Lower lobe of right lung (tissue), 2 donors: ENCODE results near the gene SEMA6D. TPM values are rescaled to one million over a fixed set of nuclear protein-coding genes. Genes with fewer than 3 reads are reported as not detected.

Experiments
- ATAC-seq, 2 donors: fragments of 200-7000 bp; cut with Tn5 transposase; one replicate each; pipeline ENCODE4 v1.9.1; 2020 to 2022; ENCODE audit warnings: mild to moderate bottlenecking in 2 of 2, moderate library complexity in 2 of 2
- DNase-seq: peaks from one replicate; pipeline ENCODE4 v3.0.0-alpha.2; 2020
- H3K27ac ChIP-seq: fragments of 200-600 bp; one replicate; pipeline ENCODE4 v1.8.0; 2022
- H3K27me3 ChIP-seq: fragments of 200-600 bp; one replicate; pipeline ENCODE4 v1.8.0; 2022; ENCODE audit warnings: low read depth
- H3K36me3 ChIP-seq: fragments of 200-600 bp; one replicate; pipeline ENCODE4 v1.8.0; 2022; ENCODE audit warnings: mild to moderate bottlenecking
- H3K4me1 ChIP-seq: fragments of 200-600 bp; one replicate; pipeline ENCODE4 v1.8.0; 2022
- H3K4me3 ChIP-seq: fragments of 200-600 bp; one replicate; pipeline ENCODE4 v1.8.0; 2022; ENCODE audit warnings: mild to moderate bottlenecking
- H3K9me3 ChIP-seq: fragments of 200-600 bp; one replicate; pipeline ENCODE4 v1.8.0; 2022
- CTCF ChIP-seq: fragments of 200-600 bp; IDR thresholded peaks from one replicate; pipeline ENCODE4 v1.8.0; 2022; ENCODE audit warnings: antibody characterized with exemption, mild to moderate bottlenecking
- intact Hi-C: fragments of 100-400 bp; cut with DNase I; formaldehyde crosslinking; loops from one replicate; pipeline ENCODE4 v1.11.0; 2022
- long read RNA-seq: library from polyadenylated mRNA; unstranded; transcript quantifications from one replicate; pipeline ENCODE4 v2.0.0, GENCODE V29; 2021
- total RNA-seq: library from RNA; stranded (reverse); fragmentation: NEBNext Ultra II Directional; extraction: Animal tissue kit (Norgen Biotek cat#: 25700); gene quantifications from one replicate; pipeline ENCODE4 v1.2.1, GENCODE V29; 2021
- donor health status: DM: no; HTN: yes; CAD: no; lungs with severe emphysema.

SEMA6D gene
- total RNA-seq, result 10.2 TPM
- long read RNA-seq, partial matches to known transcripts, result 2 of 4 reads
- long read RNA-seq, other reads (novel, unspliced or antisense), result 1 of 4 reads

- no peaks in the 10 kb centered on the region for H3K4me1 ChIP-seq
- ATAC-seq (peak; percentile 86 to 87), DNase-seq (peak; percentile 55)
- H3K36me3 ChIP-seq, result no peaks in the 10 kb centered on the region
- peaks cover 18% of the 10 kb centered on the region for H3K27me3 ChIP-seq
- peak within 1 kb of the TSS; percentile 71 for H3K4me3 ChIP-seq
- intact Hi-C loops, result no loop called here
- H3K9me3 ChIP-seq, result no peaks in the 10 kb centered on the region
- peak within 1 kb of the TSS; percentile 76 for H3K27ac ChIP-seq
- TF ChIP-seq CTCF, result peak; percentile 47
Observed at GRCh38 chr15:47717036-47717612, at the start of gene SEMA6D. TSS of gene SEMA6D (plus strand) at chr15:47717505. CDS start at chr15:47759799, 42,294 bp downstream.

- Histone ChIP-seq H3K27ac (no peak overlapping the region), H3K36me3 (no peaks in the 10 kb centered on the region), H3K4me3 (no peak overlapping the region), H3K9me3 (no peaks in the 10 kb centered on the region), H3K4me1 (peaks cover 10% of the 10 kb centered on the region), H3K27me3 (no peaks in the 10 kb centered on the region)
- ATAC-seq (no peak), DNase-seq (no peak)
- no peak for TF ChIP-seq CTCF
- intact Hi-C loops, result no loop called here
Observed at GRCh38 chr15:47669221-47669620, 48.1 kb upstream of the SEMA6D start.

GRCh38 chr15:47670365-47670764, 46.9 kb upstream of the SEMA6D start:
- ATAC-seq (no peak), DNase-seq (no peak)
- intact Hi-C loops, result no loop called here
- no peak for TF ChIP-seq CTCF
- H3K4me1 ChIP-seq, result peaks cover 10% of the 10 kb centered on the region
- no peaks in the 10 kb centered on the region for H3K27me3 ChIP-seq
- H3K4me3 ChIP-seq, result no peak overlapping the region
- no peaks in the 10 kb centered on the region for H3K36me3 ChIP-seq
- no peak overlapping the region for H3K27ac ChIP-seq
- no peaks in the 10 kb centered on the region for H3K9me3 ChIP-seq

- no peak for TF ChIP-seq CTCF
- intact Hi-C loops, result no loop called here
- DNase-seq (no peak), ATAC-seq (no peak)
- H3K27ac ChIP-seq, result no peak overlapping the region
- H3K4me3 ChIP-seq, result no peak overlapping the region
- peaks cover 10% of the 10 kb centered on the region for H3K4me1 ChIP-seq
- H3K9me3 ChIP-seq, result no peaks in the 10 kb centered on the region
- H3K36me3 ChIP-seq, result no peaks in the 10 kb centered on the region
- no peaks in the 10 kb centered on the region for H3K27me3 ChIP-seq
Observed at GRCh38 chr15:47673232-47673761, 44.0 kb upstream of the SEMA6D start.

GRCh38 chr15:47674586-47675232, 42.6 kb upstream of the SEMA6D start:
- Histone ChIP-seq H3K4me3 (no peak overlapping the region), H3K36me3 (no peaks in the 10 kb centered on the region), H3K9me3 (no peaks in the 10 kb centered on the region), H3K4me1 (peaks cover 10% of the 10 kb centered on the region), H3K27me3 (no peaks in the 10 kb centered on the region), H3K27ac (no peak overlapping the region)
- DNase-seq (no peak), ATAC-seq (no peak)
- intact Hi-C loops, result no loop called here
- TF ChIP-seq CTCF, result no peak
